Motor neuron (in vitro differentiated cells): ENCODE results near the gene DPY30. TPM values are rescaled to one million over a fixed set of nuclear protein-coding genes. Genes with fewer than 3 reads are reported as not detected.
"Not testable (repeated sequence)": the region's sequence is repeated elsewhere in the genome, so short reads cannot be mapped to it uniquely, and the experiment has no call there.

ENCODE experiments used
- ATAC-seq, 8 experiments: fragments of 200-7000 bp; cut with Tn5 transposase; replicated peaks in 6 of 8; 2 replicates each; pipeline ENCODE4 v1.8.0; 2021; ENCODE audit warnings: mild to moderate bottlenecking in 8 of 8, moderate library complexity in 8 of 8
- H3K27ac ChIP-seq, 2 donors: fragments of 250-450 bp; sonication (Bioruptor Pico); 2 replicates each; pipeline ENCODE4 v1.9.0; 2021; ENCODE audit warnings: antibody characterized with exemption in 2 of 2, mild to moderate bottlenecking in 2 of 2, moderate library complexity in 1 of 2
- H3K4me1 ChIP-seq, 2 donors: fragments of 250-450 bp; sonication (Bioruptor Pico); replicated peaks in 1 of 2; 2 replicates each; pipeline ENCODE4 v1.6.1; 2021; ENCODE audit warnings: antibody characterized with exemption in 2 of 2, mild to moderate bottlenecking in 2 of 2, moderate library complexity in 1 of 2
- H3K4me3 ChIP-seq, 5 donors: fragments of 250-450 bp; sonication (Bioruptor Pico); 2 replicates each; pipeline ENCODE4 v1.9.0; 2021; ENCODE audit warnings: antibody characterized with exemption in 5 of 5, mild to moderate bottlenecking in 5 of 5, moderate library complexity in 4 of 5
- WGBS, 10 experiments: fragments of 450-650 bp; shearing (Covaris generic); methylation state at CpG; one replicate each; pipeline ENCODE4 v1.0.0; 2022; 5-methylcytosine and 5-hydroxymethylcytosine counted together
- in situ Hi-C, 9 experiments: fragments of 400-800 bp; cut with MboI; loops; one replicate each; pipeline ENCODE4 v1.15.0; 2021; ENCODE audit warnings: low sequenced_read_pairs in 9 of 9, low pct_unique_long_range_greater_than_20kb in 2 of 9; ENCODE audit not compliant: unreplicated experiment in 9 of 9
- total RNA-seq, 8 experiments: library from RNA; unstranded; fragments of 300-600 nt; gene quantifications; 2 replicates each; pipeline versions ENCODE4 v1.2.3 to v1.2.4, GENCODE V29; 2022

DPY30 gene
- 100 to 1,000 TPM in 3 of 8 experiments, 10 to 100 TPM in 5; 75.7 to 117 (median 92.1) TPM for total RNA-seq

DNA sequence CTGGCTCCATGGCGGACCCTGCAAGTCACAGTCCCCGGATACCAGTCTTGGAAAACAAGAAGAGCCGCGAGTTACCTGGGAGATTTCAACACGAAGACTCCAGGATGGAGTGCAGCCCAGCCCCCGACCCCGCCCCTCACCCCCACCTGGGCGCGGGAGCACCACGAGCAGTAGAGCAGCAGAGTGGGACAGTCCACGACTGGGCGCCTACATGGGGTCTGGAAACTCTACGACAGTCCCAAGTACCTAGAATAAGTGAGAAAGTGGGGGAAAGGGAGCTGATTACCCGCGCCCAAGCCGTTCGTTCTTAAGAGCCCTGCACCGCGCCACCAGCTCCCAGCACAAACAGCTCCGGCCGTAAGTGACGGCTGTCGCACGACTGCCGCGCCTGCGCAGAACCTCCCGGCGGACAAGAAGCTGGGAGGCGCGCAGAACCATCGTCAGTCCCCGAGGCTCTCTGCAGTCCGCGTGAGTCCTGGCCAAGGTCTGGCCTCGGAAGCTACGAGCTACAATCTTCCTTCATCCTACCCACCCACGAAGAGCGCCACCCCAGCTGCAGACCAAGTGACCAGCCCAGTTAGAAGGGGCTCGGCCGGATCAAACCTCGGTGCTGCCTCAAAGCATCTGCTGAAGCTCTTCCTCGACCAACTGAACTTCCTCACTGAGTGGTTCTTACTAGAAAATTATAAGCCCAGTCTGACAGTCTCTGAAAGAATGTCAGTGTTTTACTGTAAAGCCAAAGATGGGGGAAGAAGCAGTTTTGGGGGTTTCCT is at the start of gene DPY30:
DPY30 (minus strand) TSS at position 359 of the 773 bp plus-strand sequence; CDS start at position 10, 349 bp downstream.
- H3K4me1 ChIP-seq, result peaks cover 3 to 6% of the 10 kb centered on the region in 2 donors
- H3K4me3 ChIP-seq, result peak within 1 kb of the TSS; percentile 63 to 95 (median 71)
- in situ Hi-C loops, result no loop called here
- peak within 1 kb of the TSS; percentile 48 to 63 for H3K27ac ChIP-seq
- ATAC-seq, result peak; percentile 92 to 97 (median 95)
- WGBS, 10 experiments, result 0 to 3% (median 0%) methylated on average over 4 to 19 of the region's 43 CpGs; no CpG with 5 or more reads in 5 of the 10 experiments

DNA sequence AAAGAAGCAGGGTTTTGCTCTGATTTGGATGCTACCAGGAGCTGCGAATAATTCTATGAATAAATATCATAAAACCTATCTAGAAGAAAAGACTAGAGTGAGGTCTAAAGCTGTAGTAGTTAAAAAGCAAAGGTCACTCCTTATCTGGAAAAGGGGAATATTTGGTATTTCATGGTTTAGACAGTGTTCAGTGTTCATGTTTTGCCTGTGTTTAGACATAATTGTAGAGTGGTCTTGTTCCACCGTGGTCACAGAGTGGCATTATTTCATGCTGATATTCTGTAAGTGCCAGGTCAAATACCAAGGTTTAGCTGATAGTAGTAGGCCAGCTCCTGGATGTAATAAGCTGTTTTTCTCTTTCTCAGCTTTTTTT is 34.5 kb upstream of the DPY30 start:
- ATAC-seq, result no peak
- no peak overlapping the region for H3K4me3 ChIP-seq
- in situ Hi-C loops, result no loop called here
- no peaks in the 10 kb centered on the region for H3K4me1 ChIP-seq
- 90 to 100% (median 100%) methylated on average over 1 to 2 of the region's 2 CpGs; no CpG with 5 or more reads in 3 of the 10 experiments for WGBS, 10 experiments
- no peak overlapping the region for H3K27ac ChIP-seq

DNA sequence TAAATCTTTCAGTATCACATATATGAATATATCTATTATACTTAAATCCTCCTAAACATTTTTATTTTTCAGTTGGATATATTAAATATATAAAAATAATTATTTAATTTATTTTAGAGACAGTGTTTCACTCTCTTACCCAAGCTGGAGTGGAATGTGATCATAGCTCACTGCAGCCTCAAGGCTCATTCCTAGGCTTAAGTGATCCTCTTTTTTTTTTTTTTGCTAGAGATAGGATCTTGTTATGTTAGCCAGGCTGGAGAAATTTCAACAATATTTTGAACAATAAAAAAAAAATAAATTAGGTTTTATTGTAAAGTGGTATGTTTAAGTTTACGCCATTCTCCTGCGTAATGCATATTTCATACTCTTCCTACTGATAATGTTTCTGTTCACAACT is 27.9 kb upstream of the DPY30 start:
- 92 to 100% (median 100%) methylated on average over 2 of the region's 2 CpGs; no CpG with 5 or more reads in 2 of the 10 experiments for WGBS, 10 experiments
- Histone ChIP-seq H3K4me3 (no peak overlapping the region), H3K27ac (no peak overlapping the region), H3K4me1 (peaks cover 5 to 7% of the 10 kb centered on the region in 2 donors)
- in situ Hi-C loops, result no loop called here
- ATAC-seq, result no peak

DNA sequence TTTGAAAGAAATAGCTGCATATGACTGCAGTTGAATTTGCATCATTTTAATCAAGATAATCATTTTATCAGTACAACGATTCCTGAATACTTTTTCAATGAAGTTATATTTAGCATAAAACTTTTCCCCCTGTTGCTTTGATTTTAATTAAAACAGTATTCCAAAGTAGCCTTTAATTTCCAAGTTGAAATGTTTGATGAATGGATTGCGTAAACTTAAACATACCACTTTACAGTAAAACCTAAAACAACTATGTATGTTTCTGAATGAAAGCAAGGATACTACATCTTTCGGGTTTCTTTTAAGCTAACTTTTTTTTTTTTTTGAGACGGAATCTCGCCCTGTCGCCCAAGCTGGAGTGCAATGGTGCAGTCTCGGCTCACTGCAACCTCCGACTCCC is 25.1 kb upstream of the DPY30 start:
- WGBS, 10 experiments, result 40 to 85% (median 66%) methylated on average over 1 to 8 of the region's 8 CpGs
- H3K4me3 ChIP-seq, result peak overlapping the region; percentile 66 to 94 (median 77)
- no peak for ATAC-seq
- H3K4me1 ChIP-seq, result peaks cover 5 to 11% of the 10 kb centered on the region in 2 donors
- peak overlapping the region in 1 of 2 donors; percentile 84 for H3K27ac ChIP-seq
- in situ Hi-C loops, result no loop called here

DNA sequence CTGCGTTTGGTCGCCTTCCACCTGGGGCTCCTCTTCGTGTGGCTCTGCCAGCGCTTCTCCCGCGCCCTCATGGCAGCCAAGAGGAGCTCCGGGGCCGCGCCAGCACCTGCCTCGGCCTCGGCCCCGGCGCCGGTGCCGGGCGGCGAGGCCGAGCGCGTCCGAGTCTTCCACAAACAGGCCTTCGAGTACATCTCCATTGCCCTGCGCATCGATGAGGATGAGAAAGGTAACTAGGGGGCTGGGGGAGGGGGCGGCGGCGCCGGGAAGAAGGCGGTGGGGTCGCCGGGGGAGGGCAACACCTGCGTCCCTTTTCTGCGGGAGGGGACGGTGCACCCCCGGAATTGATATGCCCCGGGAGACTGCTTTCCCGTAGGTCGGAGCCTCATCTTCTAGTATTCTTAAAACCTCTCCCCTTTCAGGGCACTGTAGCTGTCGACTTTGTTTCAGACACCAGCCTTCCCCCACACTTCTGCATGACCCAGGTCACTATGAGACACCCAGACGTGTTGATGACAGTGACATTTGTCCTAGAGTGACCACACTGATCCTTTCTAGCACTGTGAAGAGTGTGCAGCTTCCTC is 24.5 kb upstream of the DPY30 start:
- ATAC-seq, result no peak
- peak overlapping the region; percentile 66 to 94 (median 77) for H3K4me3 ChIP-seq
- WGBS, 10 experiments, result 0 to 2% (median 0%) methylated on average over 1 to 9 of the region's 40 CpGs; no CpG with 5 or more reads in 6 of the 10 experiments
- peak overlapping the region; percentile 79 to 84 for H3K27ac ChIP-seq
- H3K4me1 ChIP-seq, result peaks cover 5 to 11% of the 10 kb centered on the region in 2 donors
- in situ Hi-C loops, result no loop called here

DNA sequence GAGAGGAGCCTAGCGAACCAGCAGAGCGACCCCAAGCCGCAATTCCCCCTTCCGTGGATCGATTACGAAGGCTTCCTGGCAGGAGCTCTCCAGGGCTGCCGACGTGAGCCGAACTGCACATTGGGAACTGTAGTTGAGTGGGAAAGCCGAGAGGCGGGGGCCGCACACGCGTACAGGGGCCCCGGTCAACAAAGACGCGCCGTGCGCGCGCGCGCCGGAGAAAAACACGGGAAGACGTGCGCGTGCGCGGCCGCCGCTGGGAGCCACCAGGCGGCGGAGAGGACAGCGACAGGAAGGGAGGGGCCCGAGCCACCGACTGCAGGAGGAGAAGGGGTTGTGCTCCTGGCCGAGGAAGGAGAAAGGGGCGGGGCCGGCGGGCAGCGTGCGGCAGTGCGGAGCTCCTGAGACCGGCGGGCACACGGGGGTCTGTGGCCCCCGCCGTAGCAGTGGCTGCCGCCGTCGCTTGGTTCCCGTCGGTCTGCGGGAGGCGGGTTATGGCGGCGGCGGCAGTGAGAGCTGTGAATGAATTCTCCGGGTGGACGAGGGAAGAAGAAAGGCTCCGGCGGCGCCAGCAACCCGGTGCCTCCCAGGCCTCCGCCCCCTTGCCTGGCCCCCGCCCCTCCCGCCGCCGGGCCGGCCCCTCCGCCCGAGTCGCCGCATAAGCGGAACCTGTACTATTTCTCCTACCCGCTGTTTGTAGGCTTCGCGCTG is 23.9 kb upstream of the DPY30 start, which contains the start of gene SPAST:
SPAST (plus strand) TSS at position 247 of the 711 bp plus-strand sequence; CDS start at position 523, 276 bp downstream.
- Histone ChIP-seq H3K4me3 (peak within 1 kb of the TSS; percentile 66 to 94 (median 77)), H3K27ac (peak within 1 kb of the TSS; percentile 79 to 84), H3K4me1 (peaks cover 5 to 11% of the 10 kb centered on the region in 2 donors)
- in situ Hi-C loops, result no loop called here
- 0 to 19% (median 2%) methylated on average over 1 to 21 of the region's 79 CpGs; no CpG with 5 or more reads in 7 of the 10 experiments for WGBS, 10 experiments
- ATAC-seq, result peak; percentile 88 to 95 (median 93)

DNA sequence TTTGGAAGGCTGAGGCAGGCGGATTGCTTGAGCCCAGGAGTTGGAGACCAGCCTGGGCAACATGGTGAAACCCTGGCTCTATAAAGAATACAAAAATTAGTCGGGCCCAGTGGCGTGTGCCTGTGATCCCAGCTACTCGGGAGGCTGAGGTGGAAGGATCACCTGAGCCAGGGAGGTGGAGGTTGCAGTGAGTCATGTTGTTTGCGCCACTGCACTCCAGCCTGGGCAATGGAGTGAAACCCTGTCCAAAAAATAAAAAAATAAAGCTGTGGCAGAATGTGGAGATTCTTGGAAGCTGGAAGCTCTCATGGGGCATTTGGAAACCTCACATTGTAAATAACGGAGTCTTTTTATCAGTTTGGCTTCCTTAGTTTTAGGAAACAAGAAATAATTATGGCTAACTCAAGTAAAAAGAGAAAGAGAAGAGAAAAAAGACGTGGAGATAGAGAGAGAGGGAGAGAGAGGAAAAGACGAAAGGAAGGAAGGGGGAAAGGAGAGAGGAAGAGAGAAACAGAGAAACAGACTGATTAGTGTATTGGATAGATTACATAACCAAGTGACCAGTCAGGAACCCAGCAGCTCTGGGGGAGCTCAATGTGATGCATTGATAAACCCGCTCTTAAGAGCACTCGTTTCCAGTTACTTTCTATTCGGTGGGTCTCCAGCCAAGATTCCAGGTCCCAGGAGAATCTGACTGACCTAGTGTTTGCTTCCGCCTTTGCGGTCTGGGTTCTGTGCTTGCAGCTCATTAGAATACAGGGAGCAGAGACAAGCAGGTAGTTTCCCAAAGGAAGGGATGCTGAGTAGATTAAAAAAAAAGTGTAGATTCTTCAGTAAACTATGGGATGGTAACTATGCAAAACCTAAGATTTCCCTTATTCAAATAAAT is 22.6 kb upstream of the DPY30 start:
- Histone ChIP-seq H3K4me1 (peaks cover 5 to 11% of the 10 kb centered on the region in 2 donors), H3K27ac (no peak overlapping the region), H3K4me3 (peak overlapping the region; percentile 47 to 94 (median 71))
- WGBS, 10 experiments, result 26 to 70% (median 53%) methylated on average over 7 to 13 of the region's 13 CpGs
- ATAC-seq, result no peak
- in situ Hi-C loops, result no loop called here

DNA sequence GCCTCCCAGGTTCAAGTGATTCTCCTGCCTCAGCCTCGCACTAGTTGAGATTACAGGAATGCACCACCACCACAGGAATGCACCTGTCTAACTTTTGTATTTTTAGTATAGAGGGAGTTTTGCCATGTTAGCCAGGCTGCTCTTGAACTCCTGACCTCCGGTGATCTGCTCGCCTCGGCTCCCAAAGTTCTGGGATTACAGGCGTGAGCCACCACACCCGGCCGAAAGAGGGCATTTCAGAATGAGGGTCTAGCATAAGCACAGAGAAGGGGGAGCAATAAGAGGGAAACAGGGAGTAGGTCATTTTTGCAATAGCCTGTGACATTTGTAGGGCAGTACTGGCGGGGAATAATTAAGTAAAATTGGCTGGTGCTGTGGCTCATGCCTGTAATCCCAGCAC is 21.8 kb upstream of the DPY30 start:
- in situ Hi-C loops, result no loop called here
- Histone ChIP-seq H3K27ac (no peak overlapping the region), H3K4me1 (peaks cover 5 to 11% of the 10 kb centered on the region in 2 donors), H3K4me3 (no peak overlapping the region)
- no peak for ATAC-seq
- WGBS, 10 experiments, result 85 to 100% (median 90%) methylated on average over 1 to 7 of the region's 8 CpGs; no CpG with 5 or more reads in 3 of the 10 experiments

DNA sequence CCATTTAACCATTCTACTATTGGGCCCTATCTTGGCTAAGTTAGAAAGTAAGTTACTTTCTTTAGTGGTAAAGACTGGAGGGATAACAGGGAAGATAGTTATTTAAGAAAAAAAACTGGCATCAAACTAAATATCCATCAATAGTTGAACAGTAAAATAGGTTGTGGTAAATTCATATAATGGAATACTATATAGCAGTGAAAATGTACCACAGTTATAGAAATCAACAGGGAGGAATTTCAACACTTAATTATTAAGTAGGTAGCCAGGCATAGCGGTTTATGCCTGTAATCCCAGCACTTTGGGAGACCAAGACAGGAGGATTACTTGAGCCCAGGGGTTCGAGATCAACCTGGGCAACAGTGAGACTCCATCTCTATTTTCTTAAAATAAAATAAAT is 20.7 kb upstream of the DPY30 start:
- Histone ChIP-seq H3K27ac (no peak overlapping the region), H3K4me1 (peaks cover 5 to 9% of the 10 kb centered on the region in 2 donors), H3K4me3 (no peak overlapping the region)
- 55 to 100% (median 88%) methylated on average over 1 to 2 of the region's 2 CpGs; no CpG with 5 or more reads in 2 of the 10 experiments for WGBS, 10 experiments
- no peak for ATAC-seq
- in situ Hi-C loops, result no loop called here

DNA sequence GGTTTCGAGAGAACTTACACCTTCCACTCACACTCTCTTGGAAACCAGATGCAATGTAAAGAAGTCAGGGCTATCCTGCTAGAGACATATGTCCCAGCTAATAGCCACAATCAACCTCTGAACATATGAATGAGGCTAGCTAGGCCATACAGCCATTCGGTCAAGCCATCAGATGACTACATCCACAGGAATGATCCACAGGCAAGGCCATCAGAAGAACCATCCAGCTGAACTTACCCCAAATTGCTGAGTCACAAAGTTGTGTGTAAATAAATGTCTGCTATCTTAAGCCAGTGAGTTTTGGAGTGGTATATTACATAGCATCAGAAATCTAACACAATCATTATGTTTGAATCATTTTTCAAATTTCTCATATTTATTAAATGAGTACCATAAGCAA is 18.5 kb upstream of the DPY30 start:
- H3K27ac ChIP-seq, result no peak overlapping the region
- 0 to 100% (median 95%) methylated on average over 1 to 2 of the region's 2 CpGs; no CpG with 5 or more reads in 1 of the 10 experiments for WGBS, 10 experiments
- ATAC-seq, result no peak
- H3K4me1 ChIP-seq, result peaks cover 0 to 5% of the 10 kb centered on the region in 2 donors
- H3K4me3 ChIP-seq, result no peak overlapping the region
- in situ Hi-C loops, result no loop called here

DNA sequence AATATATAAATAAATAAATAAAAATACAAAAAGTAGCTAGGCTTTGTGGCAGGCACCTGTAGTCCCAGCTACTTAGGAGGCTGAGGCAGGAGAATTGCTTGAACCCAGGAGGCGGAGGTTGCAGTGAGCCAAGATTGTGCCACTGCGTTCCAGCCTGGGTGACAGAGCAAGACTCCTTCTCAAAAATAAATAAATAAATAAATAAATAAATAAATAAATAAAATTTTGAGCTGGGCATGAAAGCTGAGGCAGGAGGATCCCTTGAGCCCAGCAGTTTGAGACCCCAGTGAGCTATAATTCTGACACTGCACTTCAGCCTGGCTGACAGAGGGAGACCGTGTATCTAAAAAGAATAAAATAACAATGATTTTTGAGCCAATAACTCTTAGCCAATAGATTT is 15.0 kb upstream of the DPY30 start:
- H3K27ac ChIP-seq, ATAC-seq, in situ Hi-C loops, H3K4me3 ChIP-seq, H3K4me1 ChIP-seq: not testable (repeated sequence)
- WGBS, 10 experiments, result 67 to 100% (median 85%) methylated on average over 1 to 3 of the region's 3 CpGs; no CpG with 5 or more reads in 1 of the 10 experiments

DNA sequence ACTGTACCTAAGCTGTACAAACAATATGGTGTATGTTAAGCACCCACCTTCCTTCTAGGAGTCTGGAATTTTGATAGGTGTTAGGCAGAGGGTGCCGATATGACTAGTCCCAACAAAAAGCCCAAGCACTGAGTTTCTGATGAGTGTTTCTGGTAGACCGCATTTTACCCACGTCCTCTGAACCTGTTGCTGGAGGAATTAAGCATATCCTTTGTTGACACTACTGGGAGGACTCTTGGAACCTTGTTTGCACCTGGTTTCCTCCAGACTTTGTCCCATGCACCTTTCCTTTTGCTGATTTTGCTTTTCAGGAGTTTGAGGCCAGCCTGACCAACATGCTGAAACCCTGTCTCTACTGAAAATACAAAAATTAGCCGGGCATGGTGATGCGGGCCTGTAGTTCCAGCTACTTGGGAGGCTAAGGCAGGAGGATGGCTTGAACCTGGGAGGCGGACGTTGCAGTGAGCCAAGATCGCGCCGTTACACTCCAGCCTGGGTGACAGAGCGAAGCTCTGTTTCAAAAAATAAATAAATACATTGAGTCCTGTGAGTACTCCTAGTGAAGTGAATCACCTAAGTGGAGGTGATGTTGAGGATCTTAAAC is 12.3 kb upstream of the DPY30 start:
- no peak for ATAC-seq
- WGBS, 10 experiments, result 76 to 98% (median 91%) methylated on average over 4 to 9 of the region's 11 CpGs; no CpG with 5 or more reads in 2 of the 10 experiments
- in situ Hi-C loops, result no loop called here
- no peaks in the 10 kb centered on the region for H3K4me1 ChIP-seq
- H3K4me3 ChIP-seq, result no peak overlapping the region
- H3K27ac ChIP-seq, result no peak overlapping the region
